Central memory CD8-positive, alpha-beta T cell (primary cell): ENCODE results near the gene TARS2.

ENCODE experiments used
- ATAC-seq: fragments of 150-1000 bp; cut with Tn5 transposase; replicated peaks from 2 replicates; pipeline ENCODE4 v1.10.0; 2022; ENCODE audit warnings: mild to moderate bottlenecking, moderate FRiP score, moderate number of reproducible peaks; ENCODE audit not compliant: poor library complexity, severe bottlenecking; ENCODE audit errors: extremely low read depth
- DNase-seq, 2 donors: peaks; one replicate each; pipeline ENCODE4 v3.0.0; 2021; ENCODE audit warnings: low spot score in 2 of 2
- H3K27ac Mint-ChIP-seq: one replicate; pipeline ENCODE4 v1.8.0; 2022; ENCODE audit warnings: low read depth, mild to moderate bottlenecking, moderate library complexity, mixed read lengths
- H3K27me3 Mint-ChIP-seq: one replicate; pipeline ENCODE4 v1.8.0; 2022; ENCODE audit warnings: mixed read lengths
- H3K36me3 Mint-ChIP-seq: one replicate; pipeline ENCODE4 v1.8.0; 2022; ENCODE audit warnings: mild to moderate bottlenecking, moderate library complexity, mixed read lengths; ENCODE audit not compliant: insufficient read depth
- H3K4me1 Mint-ChIP-seq: one replicate; pipeline ENCODE4 v1.8.0; 2022; ENCODE audit warnings: mixed read lengths
- H3K4me3 Mint-ChIP-seq: one replicate; pipeline ENCODE4 v1.8.0; 2022; ENCODE audit warnings: mild to moderate bottlenecking, moderate library complexity, mixed read lengths
- H3K9me3 Mint-ChIP-seq: one replicate; pipeline ENCODE4 v1.8.0; 2022; ENCODE audit warnings: mixed read lengths

Gene TARS2

DNA sequence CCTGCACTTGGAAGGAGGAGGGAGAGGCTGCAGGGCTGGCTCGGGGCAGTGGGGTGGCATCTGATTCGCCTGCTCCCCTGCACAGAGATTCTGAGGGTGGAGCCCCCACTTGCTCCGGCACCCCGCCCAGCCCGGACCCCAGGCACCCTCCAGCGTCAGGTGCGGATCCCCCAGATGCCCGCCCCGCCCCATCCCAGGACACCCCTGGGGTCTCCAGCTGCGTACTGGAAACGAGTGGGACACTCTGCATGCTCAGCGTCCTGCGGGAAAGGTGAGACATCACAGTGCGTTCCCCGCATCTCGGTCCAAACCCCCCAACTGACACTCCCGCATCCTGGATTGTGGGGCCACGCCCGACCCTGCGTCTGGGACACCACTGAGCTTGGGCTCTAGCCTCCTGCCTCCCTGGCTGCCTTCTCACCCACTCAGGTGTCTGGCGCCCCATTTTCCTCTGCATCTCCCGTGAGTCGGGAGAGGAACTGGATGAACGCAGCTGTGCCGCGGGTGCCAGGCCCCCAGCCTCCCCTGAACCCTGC, 69.9 kb downstream of the TARS2 start:
- H3K4me3 Mint-ChIP-seq, result no peak overlapping the region
- no peaks in the 10 kb centered on the region for H3K27me3 Mint-ChIP-seq
- H3K4me1 Mint-ChIP-seq, result peaks cover 34% of the 10 kb centered on the region
- H3K36me3 Mint-ChIP-seq, result peaks cover 22% of the 10 kb centered on the region
- DNase-seq (no peak), ATAC-seq (no peak)
- no peak overlapping the region for H3K27ac Mint-ChIP-seq
- no peaks in the 10 kb centered on the region for H3K9me3 Mint-ChIP-seq
